ENCODE results near the gene ANKRD13B.
"Not testable (repeated sequence)": the region's sequence is repeated elsewhere in the genome, so short reads cannot be mapped to it uniquely, and the experiment has no call there.

The ANKRD13B gene

GRCh38 chr17:29629839-29630238, 36.9 kb downstream of the ANKRD13B start:
- FAIRE-seq (no peak), DNase-seq (ENCODE audit: insufficient read length, low spot score) (no peak)

GRCh38 chr17:29630630-29631193, 37.8 kb downstream of the ANKRD13B start:
- FAIRE-seq, result no peak
- no peak for DNase-seq (ENCODE audit: insufficient read length, low spot score)

- FAIRE-seq, result no peak
These were observed 41.0 kb downstream of the ANKRD13B start for GRCh38 chr17:29633886-29634285.

GRCh38 chr17:29640413-29640812, 47.5 kb downstream of the ANKRD13B start:
- DNase-seq (ENCODE audit: insufficient read length, low spot score) (no peak), FAIRE-seq (no peak)

More at GRCh38 chr17:29633886-29634285, 41.0 kb downstream of the ANKRD13B start:
- DNase-seq (ENCODE audit: insufficient read length, low spot score), result no peak

GRCh38 chr17:29640981-29641642, 48.2 kb downstream of the ANKRD13B start:
- no peak for DNase-seq (ENCODE audit: insufficient read length, low spot score)
- no peak for FAIRE-seq

GRCh38 chr17:29642171-29642611, 49.3 kb downstream of the ANKRD13B start:
- no peak for DNase-seq (ENCODE audit: insufficient read length, low spot score)
- no peak for FAIRE-seq

- no peak for FAIRE-seq
- DNase-seq (ENCODE audit: insufficient read length, low spot score), result no peak
These were observed 50.9 kb downstream of the ANKRD13B start for GRCh38 chr17:29643817-29644160.

GRCh38 chr17:29645515-29646051, 52.7 kb downstream of the ANKRD13B start:
- DNase-seq (ENCODE audit: insufficient read length, low spot score) (no peak), FAIRE-seq (no peak)

GRCh38 chr17:29648005-29648404, 55.1 kb downstream of the ANKRD13B start:
- FAIRE-seq (no peak), DNase-seq (ENCODE audit: insufficient read length, low spot score) (no peak)

GRCh38 chr17:29649359-29649758, 56.4 kb downstream of the ANKRD13B start:
- DNase-seq (ENCODE audit: insufficient read length, low spot score) (no peak), FAIRE-seq (no peak)

- FAIRE-seq, result no peak
These were observed 57.5 kb downstream of the ANKRD13B start for GRCh38 chr17:29650396-29650795.

GRCh38 chr17:29651913-29652312, 59.0 kb downstream of the ANKRD13B start:
- DNase-seq (ENCODE audit: insufficient read length, low spot score); FAIRE-seq: not testable (repeated sequence)

More at GRCh38 chr17:29650396-29650795, 57.5 kb downstream of the ANKRD13B start:
- no peak for DNase-seq (ENCODE audit: insufficient read length, low spot score)

GRCh38 chr17:29652976-29653375, 60.0 kb downstream of the ANKRD13B start:
- FAIRE-seq (no peak), DNase-seq (ENCODE audit: insufficient read length, low spot score) (no peak)

- FAIRE-seq (no peak), DNase-seq (ENCODE audit: insufficient read length, low spot score) (no peak)
These were observed 61.2 kb downstream of the ANKRD13B start for GRCh38 chr17:29653995-29654714.

- no peak for DNase-seq (ENCODE audit: insufficient read length, low spot score)
- no peak for FAIRE-seq
These were observed 62.4 kb downstream of the ANKRD13B start for GRCh38 chr17:29655323-29655722.

GRCh38 chr17:29659155-29659554, 66.2 kb downstream of the ANKRD13B start:
- no peak for FAIRE-seq

GRCh38 chr17:29661213-29661612, 68.3 kb downstream of the ANKRD13B start:
- DNase-seq (ENCODE audit: insufficient read length, low spot score) (no peak), FAIRE-seq (no peak)

More at GRCh38 chr17:29659155-29659554, 66.2 kb downstream of the ANKRD13B start:
- DNase-seq (ENCODE audit: insufficient read length, low spot score), result no peak

GRCh38 chr17:29663155-29663554, 70.2 kb downstream of the ANKRD13B start:
- FAIRE-seq, result no peak
- no peak for DNase-seq (ENCODE audit: insufficient read length, low spot score)
